Heart left ventricle (tissue), 16 donors: ENCODE data around the gene EXOC4. TPM values are rescaled to one million over a fixed set of nuclear protein-coding genes. Genes with fewer than 3 reads are reported as not detected.

Experiments used
- ATAC-seq, 4 donors: fragments of 200-7000 bp; cut with Tn5 transposase; one replicate each; pipeline ENCODE4 v1.9.1; 2020 to 2022; ENCODE audit warnings: moderate library complexity in 4 of 4, mild to moderate bottlenecking in 3 of 4, moderate number of reproducible peaks in 1 of 4
- DNase-seq, 5 donors: peaks; one replicate each; pipeline ENCODE4 v3.0.0-alpha.2; 2020
- H3K27ac ChIP-seq, 12 donors: fragments of 200-600 bp; sonication (generic) in 4 of 12; one replicate each; pipeline versions ENCODE4 v1.5.0 to v1.8.0; 2016 to 2022; ENCODE audit warnings: mild to moderate bottlenecking in 2 of 12
- H3K27me3 ChIP-seq, 9 donors: fragments of 200-600 bp; sonication (generic) in 2 of 9; one replicate each; pipeline versions ENCODE4 v1.5.1 to v1.8.0; 2016 to 2022; ENCODE audit warnings: mild to moderate bottlenecking in 3 of 9
- H3K36me3 ChIP-seq, 9 donors: fragments of 200-600 bp; sonication (generic) in 2 of 9; one replicate each; pipeline versions ENCODE4 v1.5.0 to v1.8.0; 2018 to 2022; ENCODE audit warnings: mild to moderate bottlenecking in 2 of 9
- H3K4me1 ChIP-seq, 12 donors: fragments of 200-600 bp; sonication (generic) in 4 of 12; one replicate each; pipeline versions ENCODE4 v1.5.0 to v1.8.0; 2016 to 2022; ENCODE audit warnings: mild to moderate bottlenecking in 3 of 12
- H3K4me3 ChIP-seq, 12 donors: fragments of 200-600 bp; sonication (generic) in 4 of 12; one replicate each; pipeline versions ENCODE4 v1.5.0 to v1.8.0; 2017 to 2022; ENCODE audit warnings: mild to moderate bottlenecking in 9 of 12, moderate library complexity in 4 of 12
- H3K9me3 ChIP-seq, 12 donors: fragments of 200-600 bp; sonication (generic) in 4 of 12; one replicate each; pipeline versions ENCODE4 v1.5.0 to v1.8.0; 2016 to 2022; ENCODE audit warnings: mild to moderate bottlenecking in 1 of 12
- POLR2A ChIP-seq, 2 donors: fragments of 450-650 bp; IDR thresholded peaks; one replicate each; pipeline ENCODE4 v1.6.1; 2017; ENCODE audit warnings: antibody characterized with exemption in 2 of 2, mild to moderate bottlenecking in 2 of 2, moderate library complexity in 2 of 2
- WGBS, 4 donors: extraction: QIAGEN DNeasy Blood & Tissue Kit in 2 of 4; methylation state at CpG; one replicate each; pipeline versions ENCODE4 v1.1.5 to v1.1.7; 2013 to 2018; 5-methylcytosine and 5-hydroxymethylcytosine counted together
- intact Hi-C, 10 donors: fragments of 100-400 bp; cut with DNase I; formaldehyde crosslinking; loops; one replicate each; pipeline versions ENCODE4 v1.11.1 to v1.14.2; 2022
- polyA plus RNA-seq, 2 donors: library from polyadenylated mRNA; stranded (reverse); fragments of 200-250 nt; gene quantifications; one replicate each; pipeline ENCODE4 v1.2.3, GENCODE V29; 2013
- total RNA-seq, 9 donors: library from RNA; depleted of rRNA in 2 of 9; stranded (reverse); fragments of >200 nt in 2 of 9; fragmentation: NEBNext Ultra II Directional in 3 of 9; extraction: Animal tissue kit (Norgen Biotek cat#: 25700) in 3 of 9; gene quantifications; one replicate each; pipeline versions ENCODE4 v1.1.0 to v1.2.4, GENCODE V29; 2016 to 2023
- TF ChIP-seq, protein P1 (sequence below), 12 donors: fragments of 200-600 bp; sonication (generic) in 4 of 12; IDR thresholded peaks; one replicate each; pipeline versions ENCODE4 v1.5.0 to v1.8.0; 2018 to 2022; ENCODE audit warnings: antibody characterized with exemption in 12 of 12, mild to moderate bottlenecking in 5 of 12
- donor health status: ischemic (EF 13 %, LVEDD 7.1; RV severe dilation, severe dysfunction).
- donor health status: healthy with polysubstance abuse.
- donor health status: DM: no; HTN: yes; CAD: no.
- donor health status: DM: no; HTN: no; CAD: no.
- donor health status: ischemic (EF 25% LVEDD 6.9; RV normal size, moderate dysfunction).
- donor health status: ischemic (EF 25% LVEDD 5.7; RV mildly dilated, moderate dysfunction).
- donor health status: healthy.
- donor health status: DM: yes; HTN: yes; CAD: no.
- donor health status: ischemic (EF 35%, LVEDD 5.7; RV mildly dilated, moderate dysfunction).
- donor health status: nonischemic (EF 11% LVEDD 7.7; RV severe dilation, severe dysfunction).
- donor health status: DM: yes; HTN: yes; CAD: no.
- donor health status: PGD.
- donor health status: ischemic (EF 29% LVEDD 5.4; RV normal size, mild dysfunction).
- donor health status: nonischemic (EF 23%, LVEDD 6.1; RV moderate dilation, normal function).

EXOC4 gene
- total and polyA plus RNA-seq, 11 donors = 8.8 to 61.2 (median 33.8) TPM

DNA sequence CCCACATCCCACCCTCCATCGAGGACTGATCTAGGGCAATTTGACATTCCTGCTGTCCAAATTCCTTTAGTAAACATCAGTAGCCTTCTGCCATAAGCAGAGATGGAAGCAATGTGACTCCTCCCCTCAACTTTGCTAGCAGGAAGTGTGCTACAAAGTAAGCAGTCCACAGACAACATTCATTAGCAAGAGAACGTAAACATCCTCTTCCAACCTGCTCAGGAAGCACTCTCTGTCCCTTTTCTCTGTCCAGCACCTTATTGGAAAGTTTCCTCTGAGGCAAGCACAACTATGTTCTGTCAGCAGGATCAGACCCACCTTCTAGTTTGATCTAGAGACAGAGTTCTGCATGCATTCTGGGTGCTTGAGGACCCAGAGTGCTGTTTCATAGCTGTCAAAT lies 826.1 kb downstream of the EXOC4 start:
- H3K4me1 ChIP-seq = peaks cover 0 to 6% (median 0%) of the 10 kb centered on the region in 12 donors
- no peak for ATAC-seq
- no peak overlapping the region for H3K4me3 ChIP-seq
- no peak for DNase-seq
- H3K9me3 ChIP-seq = peaks cover 0 to 16% (median 0%) of the 10 kb centered on the region in 12 donors
- intact Hi-C loops = no loop called here
- WGBS, 4 donors = 55 to 70% (median 63%) methylated on average over 2 of the region's 2 CpGs
- H3K27me3 ChIP-seq = no peaks in the 10 kb centered on the region
- TF ChIP-seq, protein P1, sequence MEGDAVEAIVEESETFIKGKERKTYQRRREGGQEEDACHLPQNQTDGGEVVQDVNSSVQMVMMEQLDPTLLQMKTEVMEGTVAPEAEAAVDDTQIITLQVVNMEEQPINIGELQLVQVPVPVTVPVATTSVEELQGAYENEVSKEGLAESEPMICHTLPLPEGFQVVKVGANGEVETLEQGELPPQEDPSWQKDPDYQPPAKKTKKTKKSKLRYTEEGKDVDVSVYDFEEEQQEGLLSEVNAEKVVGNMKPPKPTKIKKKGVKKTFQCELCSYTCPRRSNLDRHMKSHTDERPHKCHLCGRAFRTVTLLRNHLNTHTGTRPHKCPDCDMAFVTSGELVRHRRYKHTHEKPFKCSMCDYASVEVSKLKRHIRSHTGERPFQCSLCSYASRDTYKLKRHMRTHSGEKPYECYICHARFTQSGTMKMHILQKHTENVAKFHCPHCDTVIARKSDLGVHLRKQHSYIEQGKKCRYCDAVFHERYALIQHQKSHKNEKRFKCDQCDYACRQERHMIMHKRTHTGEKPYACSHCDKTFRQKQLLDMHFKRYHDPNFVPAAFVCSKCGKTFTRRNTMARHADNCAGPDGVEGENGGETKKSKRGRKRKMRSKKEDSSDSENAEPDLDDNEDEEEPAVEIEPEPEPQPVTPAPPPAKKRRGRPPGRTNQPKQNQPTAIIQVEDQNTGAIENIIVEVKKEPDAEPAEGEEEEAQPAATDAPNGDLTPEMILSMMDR (IDR thresholded peaks at IDR 0.05) = no peak
- no peak for TF ChIP-seq POLR2A (IDR thresholded peaks at IDR 0.05)
- H3K27ac ChIP-seq = no peak overlapping the region
- no peaks in the 10 kb centered on the region for H3K36me3 ChIP-seq

DNA sequence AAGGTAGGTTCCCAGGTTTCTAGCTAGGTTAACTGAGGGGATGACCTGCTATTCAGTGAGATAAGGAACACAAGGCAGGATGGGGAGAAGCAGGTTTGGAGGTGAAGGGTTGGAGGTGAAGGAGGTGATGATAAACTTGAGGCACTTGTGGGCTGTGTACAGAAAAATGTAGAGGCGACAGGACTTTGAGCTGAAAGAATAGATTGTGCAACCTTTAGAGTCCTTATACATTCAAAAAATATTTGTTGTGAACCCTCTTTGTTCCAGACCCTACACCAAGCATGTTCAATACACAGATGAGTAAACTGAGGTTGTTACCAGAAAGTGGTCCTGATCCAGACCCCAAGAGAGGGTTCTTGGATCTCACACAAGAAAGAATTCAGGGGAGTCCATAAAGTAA lies 828.8 kb downstream of the EXOC4 start:
- ATAC-seq = no peak
- Histone ChIP-seq H3K27ac (no peak overlapping the region), H3K36me3 (no peaks in the 10 kb centered on the region), H3K9me3 (peaks cover 0 to 6% (median 0%) of the 10 kb centered on the region in 12 donors), H3K27me3 (no peaks in the 10 kb centered on the region), H3K4me3 (no peak overlapping the region), H3K4me1 (peaks cover 0 to 16% (median 0%) of the 10 kb centered on the region in 12 donors)
- 98 to 100% (median 99%) methylated on average over 1 of the region's 1 CpG for WGBS, 4 donors
- no peak for DNase-seq
- intact Hi-C loops = no loop called here
- TF ChIP-seq, protein P1 (IDR thresholded peaks at IDR 0.05) = no peak
- no peak for TF ChIP-seq POLR2A (IDR thresholded peaks at IDR 0.05)

DNA sequence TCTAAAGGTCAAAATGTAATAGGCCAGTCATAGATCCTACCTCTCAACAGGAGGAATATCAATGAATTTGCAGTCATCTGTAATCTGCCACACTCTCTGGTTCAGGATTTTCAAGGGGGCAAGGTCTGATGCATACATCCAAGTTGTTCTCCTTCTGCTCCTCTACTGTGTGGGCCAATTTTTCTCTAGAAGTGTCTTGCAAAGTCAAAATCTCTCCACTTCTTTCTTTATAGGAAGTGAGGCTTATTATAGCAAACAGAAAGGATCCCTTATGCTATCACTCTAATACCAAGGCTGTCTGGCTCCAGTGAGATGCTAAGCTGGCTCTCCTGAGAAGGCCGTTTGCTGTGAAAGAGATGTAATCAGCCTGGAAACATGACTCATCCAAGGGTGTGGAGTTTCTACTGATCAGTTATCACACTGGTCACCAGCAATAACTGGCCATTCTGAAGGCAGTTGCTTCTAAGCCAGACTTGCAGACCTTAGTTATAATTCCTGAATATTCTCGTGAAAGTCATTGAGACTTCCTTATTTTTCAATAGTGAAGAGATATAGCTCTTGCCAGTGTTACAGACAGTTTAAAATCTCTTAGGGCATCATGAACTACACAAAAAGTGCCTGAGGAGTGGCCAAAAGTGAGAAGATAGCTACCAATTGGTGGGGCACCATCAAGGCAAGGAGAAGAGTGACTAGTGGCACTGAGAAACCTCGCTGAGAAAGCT lies 831.0 kb downstream of the EXOC4 start:
- TF ChIP-seq, protein P1 (IDR thresholded peaks at IDR 0.05) = no peak
- no peak for TF ChIP-seq POLR2A (IDR thresholded peaks at IDR 0.05)
- Histone ChIP-seq H3K36me3 (no peaks in the 10 kb centered on the region), H3K4me3 (no peak overlapping the region), H3K9me3 (peaks cover 0 to 18% (median 12%) of the 10 kb centered on the region in 12 donors), H3K27me3 (no peaks in the 10 kb centered on the region), H3K4me1 (peaks cover 0 to 16% (median 0%) of the 10 kb centered on the region in 12 donors), H3K27ac (peak overlapping the region in 1 of 12 donors; percentile 18)
- ATAC-seq (peak in 2 of 4 donors; percentile 33 to 42), DNase-seq (no peak)
- intact Hi-C loops = no loop called here
- 77 to 80% (median 78%) methylated on average over 3 of the region's 3 CpGs for WGBS, 4 donors

DNA sequence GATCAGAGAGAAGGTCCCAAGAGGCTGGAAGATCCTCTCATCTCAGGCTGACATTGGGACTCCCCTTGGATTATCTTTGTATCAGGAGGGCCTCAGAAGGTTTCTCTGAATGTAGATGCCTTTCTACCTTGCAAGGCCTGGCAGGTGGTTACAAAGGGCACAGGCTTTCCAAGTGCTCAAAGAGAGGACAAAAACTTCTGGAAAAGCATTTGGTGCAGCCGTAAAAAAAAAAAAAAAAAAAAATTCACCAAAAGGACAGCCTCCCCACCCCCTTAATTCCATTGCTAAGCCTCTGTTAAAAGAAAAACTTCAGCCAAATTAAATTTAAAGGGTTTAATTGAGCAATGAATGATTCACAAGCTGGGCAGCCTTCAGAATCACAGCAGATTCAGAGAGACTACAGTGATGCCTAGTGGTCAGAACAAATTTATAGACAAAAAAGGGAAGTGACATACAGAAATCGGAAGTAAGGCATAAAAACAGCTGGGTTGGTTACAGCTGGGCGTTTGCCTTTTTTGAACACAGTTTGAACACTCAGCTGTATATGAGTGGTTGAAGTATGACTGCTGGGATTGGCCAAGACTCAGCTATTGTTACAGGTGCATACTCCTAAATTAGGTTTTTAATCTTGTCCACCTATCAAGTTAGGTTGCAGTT lies 831.7 kb downstream of the EXOC4 start:
- H3K9me3 ChIP-seq = peaks cover 0 to 25% (median 19%) of the 10 kb centered on the region in 12 donors
- 81 to 86% (median 85%) methylated on average over 3 of the region's 3 CpGs for WGBS, 4 donors
- H3K4me3 ChIP-seq = no peak overlapping the region
- no peaks in the 10 kb centered on the region for H3K27me3 ChIP-seq
- no peaks in the 10 kb centered on the region for H3K36me3 ChIP-seq
- H3K27ac ChIP-seq = peak overlapping the region in 1 of 12 donors; percentile 18
- ATAC-seq (peak in 2 of 4 donors; percentile 34 to 53), DNase-seq (no peak)
- peaks cover 0 to 16% (median 0%) of the 10 kb centered on the region in 12 donors for H3K4me1 ChIP-seq
- intact Hi-C loops = no loop called here
- TF ChIP-seq POLR2A (IDR thresholded peaks at IDR 0.05) = no peak
- TF ChIP-seq, protein P1 (IDR thresholded peaks at IDR 0.05) = no peak
